ENCODE results near the gene NCMAP. TPM values are rescaled to one million over a fixed set of nuclear protein-coding genes. Genes with fewer than 3 reads are reported as not detected.
"Not testable (repeated sequence)": the region's sequence is repeated elsewhere in the genome, so short reads cannot be mapped to it uniquely, and the experiment has no call there.

NCMAP gene
- total RNA-seq, 1 donor from 2014 or later: 0.49 TPM

DNA sequence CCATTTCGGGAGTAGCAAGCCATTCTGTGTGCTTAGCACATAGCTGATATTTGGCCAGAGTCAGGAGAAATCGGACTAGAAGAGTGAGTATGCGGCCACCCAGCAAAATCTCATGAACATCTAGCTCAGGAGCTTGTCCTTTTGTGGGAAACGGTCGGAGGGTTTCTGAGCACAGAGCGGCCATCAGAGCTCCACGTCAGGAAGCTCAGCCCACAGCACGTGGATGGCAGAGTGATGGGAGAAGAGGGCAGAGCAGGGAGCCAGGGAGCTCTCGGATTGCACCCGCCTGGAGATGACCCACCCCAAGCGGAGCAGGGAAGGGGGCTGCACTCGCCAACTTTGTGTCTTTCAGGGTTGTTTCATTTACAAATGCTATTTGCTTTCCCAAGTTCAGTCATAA is 39.4 kb upstream of the NCMAP start:
- no peak overlapping the region for H3K4me3 ChIP-seq
- no peaks in the 10 kb centered on the region for H3K36me3 ChIP-seq
- no peaks in the 10 kb centered on the region for H3K9me3 ChIP-seq (ENCODE audit: low read depth)
- DNase-seq (ENCODE audit: low spot score): no peak
- H3K36me3 Mint-ChIP-seq: no peaks in the 10 kb centered on the region
- H3K9me3 Mint-ChIP-seq: no peaks in the 10 kb centered on the region
- H3K4me3 Mint-ChIP-seq: no peak overlapping the region
- H3K4me2 ChIP-seq: no peak overlapping the region
- H2AFZ ChIP-seq (replicated peaks): no peak overlapping the region
- H3K27me3 Mint-ChIP-seq (ENCODE audit: insufficient read depth, low read depth): peaks cover 3% of the 10 kb centered on the region
- H3K4me1 ChIP-seq: no peaks in the 10 kb centered on the region
- H3F3A ChIP-seq (ENCODE audit: low read depth): no peaks in the 10 kb centered on the region
- no peaks in the 10 kb centered on the region for H3K27me3 ChIP-seq
- peaks cover 3% of the 10 kb centered on the region for H3K4me1 Mint-ChIP-seq
- H3K27ac Mint-ChIP-seq: no peak overlapping the region
- no peak overlapping the region for H3K27ac ChIP-seq
- H3K79me2 ChIP-seq (ENCODE audit: low read depth): no peaks in the 10 kb centered on the region
- no peak overlapping the region for H3K9ac ChIP-seq
- no peak for TF ChIP-seq EZH2 (IDR thresholded peaks at IDR 0.05)
- TF ChIP-seq EZH2phosphoT487 (IDR thresholded peaks at IDR 0.05): no peak
- TF ChIP-seq, protein P1, sequence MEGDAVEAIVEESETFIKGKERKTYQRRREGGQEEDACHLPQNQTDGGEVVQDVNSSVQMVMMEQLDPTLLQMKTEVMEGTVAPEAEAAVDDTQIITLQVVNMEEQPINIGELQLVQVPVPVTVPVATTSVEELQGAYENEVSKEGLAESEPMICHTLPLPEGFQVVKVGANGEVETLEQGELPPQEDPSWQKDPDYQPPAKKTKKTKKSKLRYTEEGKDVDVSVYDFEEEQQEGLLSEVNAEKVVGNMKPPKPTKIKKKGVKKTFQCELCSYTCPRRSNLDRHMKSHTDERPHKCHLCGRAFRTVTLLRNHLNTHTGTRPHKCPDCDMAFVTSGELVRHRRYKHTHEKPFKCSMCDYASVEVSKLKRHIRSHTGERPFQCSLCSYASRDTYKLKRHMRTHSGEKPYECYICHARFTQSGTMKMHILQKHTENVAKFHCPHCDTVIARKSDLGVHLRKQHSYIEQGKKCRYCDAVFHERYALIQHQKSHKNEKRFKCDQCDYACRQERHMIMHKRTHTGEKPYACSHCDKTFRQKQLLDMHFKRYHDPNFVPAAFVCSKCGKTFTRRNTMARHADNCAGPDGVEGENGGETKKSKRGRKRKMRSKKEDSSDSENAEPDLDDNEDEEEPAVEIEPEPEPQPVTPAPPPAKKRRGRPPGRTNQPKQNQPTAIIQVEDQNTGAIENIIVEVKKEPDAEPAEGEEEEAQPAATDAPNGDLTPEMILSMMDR (IDR thresholded peaks at IDR 0.05): no peak
- no peaks in the 10 kb centered on the region for H4K20me1 ChIP-seq (ENCODE audit: low read depth)

DNA sequence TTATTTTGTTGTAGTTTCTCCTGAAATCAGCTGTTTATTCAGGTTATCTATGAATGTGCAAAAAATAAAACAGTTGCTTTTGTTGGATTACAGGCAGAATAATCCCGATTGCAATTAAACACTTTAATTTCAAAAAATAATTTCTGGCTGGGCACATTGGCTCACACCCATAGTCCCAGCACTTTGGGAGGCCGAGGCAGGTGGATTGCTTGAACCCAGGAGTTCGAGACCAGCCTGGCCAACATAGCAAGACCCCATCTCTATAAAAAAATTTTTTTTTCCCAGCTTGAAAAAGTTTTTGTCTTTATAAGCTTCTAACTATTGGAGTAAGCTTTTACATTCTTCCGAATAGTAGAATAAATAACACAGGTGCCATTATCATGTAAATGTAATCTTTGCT is 38.0 kb upstream of the NCMAP start:
- Histone ChIP-seq H3K4me1 (no peaks in the 10 kb centered on the region), H3K79me2 (ENCODE audit: low read depth) (no peaks in the 10 kb centered on the region), H3F3A (ENCODE audit: low read depth) (no peaks in the 10 kb centered on the region), H3K9me3 (ENCODE audit: low read depth) (no peaks in the 10 kb centered on the region), H2AFZ (replicated peaks) (no peak overlapping the region), H3K4me3 (no peak overlapping the region), H4K20me1 (ENCODE audit: low read depth) (no peaks in the 10 kb centered on the region), H3K27me3 (no peaks in the 10 kb centered on the region), H3K9ac (no peak overlapping the region), H3K36me3 (no peaks in the 10 kb centered on the region), H3K4me2 (no peak overlapping the region), H3K27ac (no peak overlapping the region)
- H3K36me3 Mint-ChIP-seq: no peaks in the 10 kb centered on the region
- no peak overlapping the region for H3K27ac Mint-ChIP-seq
- H3K27me3 Mint-ChIP-seq (ENCODE audit: insufficient read depth, low read depth): peaks cover 3% of the 10 kb centered on the region
- H3K4me1 Mint-ChIP-seq: peaks cover 3% of the 10 kb centered on the region
- no peaks in the 10 kb centered on the region for H3K9me3 Mint-ChIP-seq
- no peak for TF ChIP-seq EZH2 (IDR thresholded peaks at IDR 0.05)
- TF ChIP-seq EZH2phosphoT487 (IDR thresholded peaks at IDR 0.05): no peak
- TF ChIP-seq, protein P1 (IDR thresholded peaks at IDR 0.05): no peak
- DNase-seq (ENCODE audit: low spot score): no peak
- no peak overlapping the region for H3K4me3 Mint-ChIP-seq

DNA sequence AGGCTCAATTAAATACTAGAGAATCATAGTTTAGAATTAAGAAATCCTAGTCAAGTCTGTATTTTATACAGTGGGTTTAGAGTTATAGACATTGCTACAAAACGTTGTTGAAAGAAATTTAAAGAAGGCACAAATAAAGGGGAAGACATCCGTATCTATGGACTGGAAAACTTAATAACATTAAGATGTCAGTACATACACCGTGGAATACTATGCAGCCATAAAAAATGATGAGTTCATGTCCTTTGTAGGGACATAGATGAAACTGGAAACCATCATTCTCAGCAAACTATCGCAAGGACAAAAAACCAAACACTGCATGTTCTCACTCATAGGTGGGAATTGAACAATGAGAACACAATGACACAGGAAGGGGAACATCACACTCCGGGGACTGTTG is 35.6 kb upstream of the NCMAP start:
- H3K4me3 ChIP-seq; H3K79me2 ChIP-seq (ENCODE audit: low read depth); H3K9ac ChIP-seq; H3F3A ChIP-seq (ENCODE audit: low read depth); H3K9me3 ChIP-seq (ENCODE audit: low read depth); H3K36me3 Mint-ChIP-seq; H2AFZ ChIP-seq (replicated peaks); H3K4me1 Mint-ChIP-seq; H3K9me3 Mint-ChIP-seq; H3K4me2 ChIP-seq; H3K27ac Mint-ChIP-seq; H3K27me3 ChIP-seq; H4K20me1 ChIP-seq (ENCODE audit: low read depth); H3K36me3 ChIP-seq; H3K4me1 ChIP-seq; H3K27me3 Mint-ChIP-seq (ENCODE audit: insufficient read depth, low read depth); DNase-seq (ENCODE audit: low spot score); H3K4me3 Mint-ChIP-seq; H3K27ac ChIP-seq: not testable (repeated sequence)

DNA sequence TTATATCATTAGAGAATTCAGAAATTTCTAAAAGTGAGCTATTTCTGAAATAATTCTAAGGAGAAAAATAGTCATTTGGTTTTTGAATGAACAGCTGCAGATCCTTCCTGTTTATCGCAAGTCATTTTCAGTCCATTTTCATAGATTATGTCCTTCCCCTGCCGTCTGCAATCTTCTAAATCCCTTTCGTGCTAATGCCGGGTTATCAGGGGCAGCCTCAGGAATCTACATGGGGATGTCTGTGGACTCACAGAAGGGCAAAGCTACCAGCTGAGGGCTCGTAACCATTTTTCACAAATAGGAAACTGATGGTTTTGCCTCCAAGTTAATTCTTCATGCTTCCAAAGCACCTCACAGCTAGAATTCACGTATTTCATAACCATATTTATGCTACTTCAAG is 30.3 kb upstream of the NCMAP start:
- Histone ChIP-seq H3K4me2 (no peak overlapping the region), H3K9me3 (ENCODE audit: low read depth) (no peaks in the 10 kb centered on the region), H3K4me1 (no peaks in the 10 kb centered on the region), H3K4me3 (no peak overlapping the region), H3K36me3 (no peaks in the 10 kb centered on the region), H2AFZ (replicated peaks) (no peak overlapping the region), H3K27ac (no peak overlapping the region), H3K27me3 (no peaks in the 10 kb centered on the region), H4K20me1 (ENCODE audit: low read depth) (no peaks in the 10 kb centered on the region), H3F3A (ENCODE audit: low read depth) (no peaks in the 10 kb centered on the region), H3K9ac (no peak overlapping the region), H3K79me2 (ENCODE audit: low read depth) (no peaks in the 10 kb centered on the region)
- no peaks in the 10 kb centered on the region for H3K27me3 Mint-ChIP-seq (ENCODE audit: insufficient read depth, low read depth)
- no peak overlapping the region for H3K27ac Mint-ChIP-seq
- no peaks in the 10 kb centered on the region for H3K4me1 Mint-ChIP-seq
- H3K36me3 Mint-ChIP-seq: no peaks in the 10 kb centered on the region
- TF ChIP-seq, protein P1 (IDR thresholded peaks at IDR 0.05): no peak
- no peaks in the 10 kb centered on the region for H3K9me3 Mint-ChIP-seq
- no peak overlapping the region for H3K4me3 Mint-ChIP-seq
- no peak for DNase-seq (ENCODE audit: low spot score)
